GM10266 (cell line): ENCODE measurements around the gene SUSD2.

ENCODE experiments used
- DNase-seq: peaks from one replicate; pipeline ENCODE4 v3.0.0; 2012; ENCODE audit errors: extremely low spot score
- CTCF ChIP-seq: IDR thresholded peaks from 2 replicates; pipeline ENCODE4 v1.5.1; 2012; ENCODE audit warnings: mild to moderate bottlenecking, low read depth; ENCODE audit not compliant: control insufficient read depth, insufficient read depth; ENCODE audit errors: missing control alignments

Gene SUSD2

GRCh38 chr22:24146791-24147353 lies 34.4 kb upstream of the SUSD2 start:
- no peak for DNase-seq
- no peak for TF ChIP-seq CTCF

GRCh38 chr22:24147666-24148065 lies 33.6 kb upstream of the SUSD2 start:
- DNase-seq = no peak

GRCh38 chr22:24148266-24149197 lies 32.8 kb upstream of the SUSD2 start:
- no peak for DNase-seq
- TF ChIP-seq CTCF = no peak

More at GRCh38 chr22:24147666-24148065, 33.6 kb upstream of the SUSD2 start:
- no peak for TF ChIP-seq CTCF

- no peak for TF ChIP-seq CTCF
- no peak for DNase-seq
Measured at GRCh38 chr22:24149198-24149590, 32.1 kb upstream of the SUSD2 start.

- no peak for TF ChIP-seq CTCF
Measured at GRCh38 chr22:24153353-24153752, 27.9 kb upstream of the SUSD2 start.

GRCh38 chr22:24153959-24154358 lies 27.3 kb upstream of the SUSD2 start:
- no peak for TF ChIP-seq CTCF

More at GRCh38 chr22:24153353-24153752, 27.9 kb upstream of the SUSD2 start:
- DNase-seq = no peak

GRCh38 chr22:24154826-24155225 lies 26.5 kb upstream of the SUSD2 start:
- no peak for DNase-seq
- TF ChIP-seq CTCF = no peak

More at GRCh38 chr22:24153959-24154358, 27.3 kb upstream of the SUSD2 start:
- no peak for DNase-seq
